K562 (cell line): Measurements from ENCODE around the gene DAPK1. TPM values are rescaled to one million over a fixed set of nuclear protein-coding genes. Genes with fewer than 3 reads are reported as not detected.

Experiments used
- ATAC-seq: fragments of 200-7000 bp; cut with Tn5 transposase; 3 replicates; pipeline ENCODE4 v1.9.1; 2020; ENCODE audit warnings: moderate library complexity
- BruUV-seq: library from RNA; stranded (reverse); fragments of 400-500 nt; replicated peaks from 2 replicates; lab custom pipeline; 2021; lab: Mats Ljungman, UMichigan
- CTCF ChIA-PET: fragments of 300-600 bp; formaldehyde crosslinking; extraction: SDS; loops from one replicate; lab custom pipeline; 2021; ENCODE audit warnings: low intra/inter-chr PET ratio; lab: Yijun Ruan, JAX
- POLR2A ChIA-PET: fragments of 300-600, 350-650 bp; sonication (Branson Sonifier 250); formaldehyde crosslinking; extraction: SDS; loops from one replicate; lab custom pipeline; 2021; ENCODE audit warnings: antibody characterized with exemption, inconsistent platforms; lab: Yijun Ruan, JAX
- DNase-seq, 4 experiments: peaks; one replicate each; pipeline versions ENCODE4 v3.0.0 to v3.0.0-alpha.2; 2011 to 2018; ENCODE audit warnings: low spot score in 3 of 4, mixed read lengths in 3 of 4; ENCODE audit errors: extremely low read depth in 1 of 4
- FAIRE-seq: peaks from 2 replicates; lab custom pipeline; 2011; peaks lifted over from hg19 to GRCh38; lab: Jason Lieb, UNC
- H2AFZ ChIP-seq: 2 replicates; pipeline ENCODE4 v1.6.0; 2011; ENCODE audit warnings: low read depth, low read length, control low read depth, inconsistent platforms
- H3K27ac ChIP-seq: fragments of 200-600 bp; 3 replicates; pipeline ENCODE4 v1.8.0; 2011; ENCODE audit warnings: low read depth, mild to moderate bottlenecking, control low read depth, inconsistent platforms, low read length, moderate library complexity, mixed read lengths; ENCODE audit errors: extremely low read depth
- H3K27me3 ChIP-seq, 2 experiments: fragments of 300-600 bp in 1 of 2; 2 replicates in 1 of 2; 3 replicates in 1 of 2; pipeline versions ENCODE4 v1.6.0 to v1.8.0; 2011; ENCODE audit warnings: inconsistent platforms in 2 of 2, low read length in 2 of 2, mild to moderate bottlenecking in 1 of 2, mixed read lengths in 1 of 2, moderate library complexity in 1 of 2; ENCODE audit not compliant: control insufficient read depth in 2 of 2, insufficient read depth in 2 of 2
- H3K36me3 ChIP-seq: fragments of 300-600 bp; 3 replicates; pipeline ENCODE4 v1.8.0; 2011; ENCODE audit warnings: mild to moderate bottlenecking, low read length, inconsistent platforms; ENCODE audit not compliant: control insufficient read depth, insufficient read depth
- H3K4me1 ChIP-seq, 2 experiments: fragments of 200-600 bp in 1 of 2; replicated peaks in 1 of 2; 2 replicates in 1 of 2; 3 replicates in 1 of 2; pipeline versions ENCODE4 v1.5.1 to v1.8.0; 2011; ENCODE audit warnings: inconsistent platforms in 2 of 2, low read length in 2 of 2, mild to moderate bottlenecking in 1 of 2, mixed read lengths in 1 of 2, moderate library complexity in 1 of 2; ENCODE audit not compliant: control insufficient read depth in 2 of 2, insufficient read depth in 2 of 2
- H3K4me2 ChIP-seq: 2 replicates; pipeline ENCODE4 v1.6.1; 2011; ENCODE audit warnings: low read length, control low read depth, inconsistent platforms, mixed read lengths; ENCODE audit not compliant: insufficient read depth
- H3K4me3 ChIP-seq: fragments of 200-600 bp; sonication (generic), shearing (Covaris generic); 2 replicates; pipeline ENCODE4 v1.5.1; 2016; ENCODE audit warnings: control low read depth, inconsistent platforms
- H3K79me2 ChIP-seq: fragments of 200-600 bp; 3 replicates; pipeline ENCODE4 v1.8.0; 2011; ENCODE audit warnings: low read length, inconsistent platforms; ENCODE audit not compliant: control insufficient read depth, insufficient read depth
- H3K9ac ChIP-seq, 2 experiments: 2 replicates each; pipeline versions ENCODE4 v1.6.0 to v1.6.1; 2011; ENCODE audit warnings: low read depth in 2 of 2, low read length in 2 of 2, control low read depth in 1 of 2, inconsistent platforms in 1 of 2, mild to moderate bottlenecking in 1 of 2, mixed read lengths in 1 of 2; ENCODE audit not compliant: insufficient read depth in 1 of 2
- H3K9me1 ChIP-seq: one replicate; pipeline ENCODE4 v1.6.0; 2011; ENCODE audit warnings: inconsistent platforms, mild to moderate bottlenecking, low read length, moderate library complexity; ENCODE audit not compliant: control insufficient read depth, insufficient read depth
- H3K9me3 ChIP-seq: replicated peaks from 2 replicates; pipeline ENCODE4 v1.5.1; 2011; ENCODE audit warnings: low read depth, low read length, inconsistent platforms; ENCODE audit not compliant: control insufficient read depth, insufficient read depth
- H4K20me1 ChIP-seq: replicated peaks from 2 replicates; pipeline ENCODE4 v1.6.1; 2011; ENCODE audit warnings: low read length, inconsistent platforms, mixed read lengths; ENCODE audit not compliant: control insufficient read depth, insufficient read depth
- CHD2 ChIP-seq: IDR thresholded peaks from 2 replicates; pipeline ENCODE4 v1.6.1; 2011; ENCODE audit warnings: low read depth, low read length
- FOXJ2 ChIP-seq: fragments of 200-800 bp; sonication (Bioruptor generic); IDR thresholded peaks from 2 replicates; pipeline ENCODE4 v1.6.1; 2016; ENCODE audit warnings: missing genetic modification characterization, missing compliant biosample characterization
- MBD2 ChIP-seq: sonication (generic); IDR thresholded peaks from 2 replicates; pipeline ENCODE4 v1.6.1; 2016; ENCODE audit warnings: low read depth, borderline replicate concordance
- NEUROD1 ChIP-seq: fragments of 150-350 bp; IDR thresholded peaks from 2 replicates; pipeline ENCODE4 v1.6.1; 2014; ENCODE audit warnings: borderline replicate concordance, low read length, low read depth; ENCODE audit not compliant: partially characterized antibody
- PCBP2 ChIP-seq: fragments of 200-400 bp; formaldehyde crosslinking; IDR thresholded peaks from 2 replicates; pipeline ENCODE4 v1.6.1; 2018; ENCODE audit warnings: low read length, low read depth, mild to moderate bottlenecking, moderate library complexity; ENCODE audit not compliant: poor library complexity, severe bottlenecking
- SMARCB1 ChIP-seq: IDR thresholded peaks from 2 replicates; pipeline ENCODE4 v1.6.1; 2011; ENCODE audit warnings: improper control_type of control experiment, low read depth; ENCODE audit not compliant: insufficient read length
- TAF15 ChIP-seq: fragments of 200-400 bp; formaldehyde crosslinking; IDR thresholded peaks from 2 replicates; pipeline ENCODE4 v1.6.1; 2017; ENCODE audit warnings: mild to moderate bottlenecking, low read depth, low read length, moderate library complexity
- TCF3 ChIP-seq: sonication (generic); formaldehyde crosslinking; IDR thresholded peaks from 2 replicates; pipeline ENCODE4 v1.4.0; 2020; ENCODE audit warnings: mild to moderate bottlenecking, missing genetic modification reagents
- TCF7L2 ChIP-seq: fragments of 150-350 bp; IDR thresholded peaks from 2 replicates; pipeline ENCODE4 v1.6.1; 2016; ENCODE audit warnings: low read depth, mild to moderate bottlenecking, low read length, moderate library complexity
- ZNF561 ChIP-seq: fragments of 450-650 bp; formaldehyde crosslinking; conservative IDR thresholded peaks from 2 replicates; pipeline ENCODE4 v1.4.0; 2020; ENCODE audit warnings: mild to moderate bottlenecking, moderate library complexity
- ZNF668 ChIP-seq: fragments of 250-450 bp; sonication (Bioruptor Pico); IDR thresholded peaks from 2 replicates; pipeline ENCODE4 v1.8.0; 2022; ENCODE audit warnings: mild to moderate bottlenecking, inconsistent platforms
- ZNF707 ChIP-seq: fragments of 250-450 bp; sonication (Bioruptor Pico); conservative IDR thresholded peaks from 2 replicates; pipeline ENCODE4 v1.8.0; 2022; ENCODE audit warnings: inconsistent platforms, mild to moderate bottlenecking, moderate library complexity
- WGBS: fragments of 100-300 bp; shearing (Covaris generic); methylation state at CpG from one replicate; pipeline ENCODE4 v1.1.6; 2016; ENCODE audit warnings: low coverage, mixed read lengths; ENCODE audit not compliant: insufficient coverage; ENCODE audit errors: missing lambda C conversion rate; 5-methylcytosine and 5-hydroxymethylcytosine counted together
- in situ Hi-C: fragments of 300-500 bp; cut with MboI; formaldehyde crosslinking; loops from 4 replicates; pipeline ENCODE4 v1.15.0; 2018; ENCODE audit warnings: inconsistent platforms, mixed read lengths
- intact Hi-C: fragments of 100-400 bp; cut with micrococcal nuclease; formaldehyde crosslinking; loops from 2 replicates; pipeline ENCODE4 v1.14.2; 2022
- polyA plus RNA-seq, 8 experiments: library from polyadenylated mRNA; depleted of rRNA in 4 of 8; stranded (reverse) in 5 of 8; unstranded in 3 of 8; fragments of >200 nt; fragmentation: Nextera tagmentation in 2 of 8; fragmentation: Illumina TruSeq in 1 of 8; extraction: Ambion mirVana in 2 of 8; extraction: Trizol in 1 of 8; gene quantifications; 2 replicates each; pipeline versions ENCODE4 v1.2.1 to v1.2.3, GENCODE V29; 2011 to 2014; ENCODE audit warnings: inconsistent platforms in 1 of 8, missing spikeins in 1 of 8
- total RNA-seq, 7 experiments: library from RNA; depleted of rRNA in 6 of 7; stranded (reverse); fragments of >200 nt in 6 of 7; fragmentation: Illumina TruSeq in 2 of 7; extraction: Trizol in 2 of 7; gene quantifications; 2 replicates each; pipeline versions ENCODE4 v1.2.1 to v1.2.3, GENCODE V29; 2011 to 2021; ENCODE audit warnings: low replicate concordance in 1 of 7
- TF ChIP-seq, protein P1 (sequence below): sonication (generic); formaldehyde crosslinking; IDR thresholded peaks from 2 replicates; pipeline ENCODE4 v1.8.1; 2023; ENCODE audit warnings: mild to moderate bottlenecking, missing genetic modification reagents
- TF ChIP-seq, protein P2 (sequence below): fragments of 450-650 bp; formaldehyde crosslinking; IDR thresholded peaks from 2 replicates; pipeline ENCODE4 v1.4.0; 2022; ENCODE audit warnings: missing genetic modification characterization

Gene DAPK1
- total and polyA plus RNA-seq, 9 of the 15 experiments (the other 6 are each of a cell fraction or from before 2014, with no cell fraction given): 1.7 to 26.4 (median 15.8) TPM

DNA sequence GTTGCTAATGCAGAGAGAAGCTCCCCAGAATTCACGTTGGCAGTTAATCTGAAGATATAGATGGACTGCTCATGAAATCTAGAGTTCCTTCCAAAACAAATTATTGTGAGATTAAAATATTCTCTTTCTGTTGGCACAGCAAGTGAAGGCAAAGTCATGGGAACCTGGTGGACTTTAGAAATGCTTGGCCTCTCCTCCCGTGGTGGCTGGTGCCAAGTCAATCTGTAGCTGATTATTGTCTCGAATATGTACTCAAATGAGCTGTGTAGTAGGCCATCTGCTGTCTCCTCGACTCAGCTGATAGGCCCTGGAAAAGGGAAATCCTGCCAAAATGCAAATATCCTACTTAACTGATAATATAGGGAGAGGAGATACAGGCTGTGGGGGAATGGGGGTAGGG, 69.3 kb downstream of the DAPK1 start:
- Histone ChIP-seq H3K27ac (no peak overlapping the region), H3K36me3 (no peaks in the 10 kb centered on the region), H3K4me2 (no peak overlapping the region), H3K9me3 (no peaks in the 10 kb centered on the region), H2AFZ (no peak overlapping the region), H3K27me3 (no peaks in the 10 kb centered on the region), H3K9ac (no peak overlapping the region), H4K20me1 (no peaks in the 10 kb centered on the region), H3K79me2 (peaks cover 2% of the 10 kb centered on the region; the same call in 1 of the 3 replicates), H3K9me1 (no peaks in the 10 kb centered on the region), H3K4me3 (no peak overlapping the region), H3K4me1 (peaks cover 7 to 23% of the 10 kb centered on the region in 2 experiments; a peak in 4 of 5 replicates)
- FAIRE-seq (no peak), ATAC-seq (no peak), DNase-seq (no peak)
- 25% methylated on average over 3 of the region's 4 CpGs for WGBS
- TF ChIP-seq ZNF668 (CRISPR knock-in tag) (no peak), PCBP2 (no peak), FOXJ2 (no peak), NEUROD1 (no peak), TCF3 (CRISPR knock-in tag) (no peak), ZNF561 (CRISPR knock-in tag) (no peak), SMARCB1 (no peak), TCF7L2 (no peak), MBD2 (no peak), CHD2 (no peak), ZNF707 (CRISPR knock-in tag) (no peak), TAF15 (no peak)
- TF ChIP-seq, protein P1, sequence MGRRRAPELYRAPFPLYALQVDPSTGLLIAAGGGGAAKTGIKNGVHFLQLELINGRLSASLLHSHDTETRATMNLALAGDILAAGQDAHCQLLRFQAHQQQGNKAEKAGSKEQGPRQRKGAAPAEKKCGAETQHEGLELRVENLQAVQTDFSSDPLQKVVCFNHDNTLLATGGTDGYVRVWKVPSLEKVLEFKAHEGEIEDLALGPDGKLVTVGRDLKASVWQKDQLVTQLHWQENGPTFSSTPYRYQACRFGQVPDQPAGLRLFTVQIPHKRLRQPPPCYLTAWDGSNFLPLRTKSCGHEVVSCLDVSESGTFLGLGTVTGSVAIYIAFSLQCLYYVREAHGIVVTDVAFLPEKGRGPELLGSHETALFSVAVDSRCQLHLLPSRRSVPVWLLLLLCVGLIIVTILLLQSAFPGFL (CRISPR knock-in tag): no peak
- TF ChIP-seq, protein P2, sequence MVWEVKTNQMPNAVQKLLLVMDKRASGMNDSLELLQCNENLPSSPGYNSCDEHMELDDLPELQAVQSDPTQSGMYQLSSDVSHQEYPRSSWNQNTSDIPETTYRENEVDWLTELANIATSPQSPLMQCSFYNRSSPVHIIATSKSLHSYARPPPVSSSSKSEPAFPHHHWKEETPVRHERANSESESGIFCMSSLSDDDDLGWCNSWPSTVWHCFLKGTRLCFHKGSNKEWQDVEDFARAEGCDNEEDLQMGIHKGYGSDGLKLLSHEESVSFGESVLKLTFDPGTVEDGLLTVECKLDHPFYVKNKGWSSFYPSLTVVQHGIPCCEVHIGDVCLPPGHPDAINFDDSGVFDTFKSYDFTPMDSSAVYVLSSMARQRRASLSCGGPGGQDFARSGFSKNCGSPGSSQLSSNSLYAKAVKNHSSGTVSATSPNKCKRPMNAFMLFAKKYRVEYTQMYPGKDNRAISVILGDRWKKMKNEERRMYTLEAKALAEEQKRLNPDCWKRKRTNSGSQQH (CRISPR knock-in tag): no peak
- CTCF ChIA-PET: no interaction called here
- BruUV-seq: no TSS peak
- intact Hi-C loops (no loop called here), in situ Hi-C loops (no loop called here)
- POLR2A ChIA-PET: interaction anchor here (0.7 to 1.5 kb wide), 2 partner anchors 11 to 181 kb away, joined by 3 read pairs; no protein-coding TSS in a partner anchor
